Measurements from ENCODE around the gene OR6C70. TPM values are rescaled to one million over a fixed set of nuclear protein-coding genes. Genes with fewer than 3 reads are reported as not detected.

The OR6C70 gene
- total and polyA plus RNA-seq, 2 donors (not counting 3 experiments of a cell fraction or from before 2014, with no cell fraction given): not detected

DNA sequence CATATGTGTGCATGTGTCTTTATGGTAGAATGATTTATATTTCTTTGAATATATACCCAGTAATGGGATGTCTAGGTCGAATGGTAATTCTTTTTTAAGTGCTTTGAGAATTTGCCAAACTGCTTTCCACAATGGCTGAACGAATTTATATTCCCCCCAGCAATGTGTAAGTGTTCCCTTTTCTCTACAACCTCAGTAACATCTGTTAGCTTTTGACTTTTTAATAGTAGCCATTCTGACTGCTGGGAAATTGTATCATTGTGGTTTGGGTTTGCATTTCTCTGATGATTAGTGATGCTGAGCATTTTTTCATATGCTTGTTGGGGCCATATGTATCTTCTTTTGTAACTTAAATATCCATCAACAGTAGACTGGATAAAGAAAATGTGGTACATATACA, 31.7 kb upstream of the OR6C70 start:
- CTCF ChIA-PET: no interaction called here
- Histone ChIP-seq H3K9ac (replicated peaks; ENCODE audit: extremely low read depth, insufficient read depth, low read length) (no peak overlapping the region), H3K27ac (ENCODE audit: insufficient read depth, low read depth, low read length) (no peak overlapping the region), H3K9me1 (replicated peaks; ENCODE audit: control insufficient read depth, extremely low read depth, insufficient read depth, low read length) (no peaks in the 10 kb centered on the region), H3K4me2 (ENCODE audit: insufficient read depth, low read length) (no peak overlapping the region), H3K36me3 (ENCODE audit: control insufficient read depth in 2 of 2, extremely low read depth in 1 of 2, insufficient read depth in 2 of 2, low read length in 2 of 2) (no peaks in the 10 kb centered on the region), H3K79me2 (ENCODE audit: control insufficient read depth, insufficient read depth, low read length) (no peaks in the 10 kb centered on the region), H3K4me1 (ENCODE audit: control insufficient read depth, extremely low read depth, insufficient read depth, low read length) (no peaks in the 10 kb centered on the region), H4K20me1 (replicated peaks; ENCODE audit: control insufficient read depth, extremely low read depth, insufficient read depth, low read length) (no peaks in the 10 kb centered on the region), H3K9me3 (replicated peaks; ENCODE audit: control insufficient read depth, insufficient read depth, low read length) (no peaks in the 10 kb centered on the region), H2AFZ (ENCODE audit: low read depth, low read length) (no peak overlapping the region), H3K4me3 (replicated peaks in 1 of 3; ENCODE audit: insufficient read depth in 1 of 3, low read depth in 1 of 3, low read length in 3 of 3) (no peak overlapping the region), H3K27me3 (ENCODE audit: control insufficient read depth in 2 of 2, insufficient read depth in 2 of 2, low read length in 2 of 2) (no peaks in the 10 kb centered on the region)
- TF ChIP-seq POLR2A (IDR thresholded peaks at IDR 0.05; ENCODE audit: low read depth, low read length): no peak
- no peak for TF ChIP-seq POLR2AphosphoS5 (IDR thresholded peaks at IDR 0.05; ENCODE audit: insufficient read depth, low read depth, low read length)
- TF ChIP-seq FOS (IDR thresholded peaks at IDR 0.05; ENCODE audit: borderline replicate concordance, insufficient read depth, low read length): no peak
- TF ChIP-seq GATA2 (IDR thresholded peaks at IDR 0.05; ENCODE audit: insufficient read depth, insufficient read length, low read depth, low read length): no peak
- TF ChIP-seq EZH2 (IDR thresholded peaks at IDR 0.05; ENCODE audit: borderline replicate concordance, low read depth, low read length, severe bottlenecking): no peak
- TF ChIP-seq JUN (IDR thresholded peaks at IDR 0.05; ENCODE audit: borderline replicate concordance, insufficient read depth, insufficient read length, low read depth): no peak
- TF ChIP-seq, protein P1, sequence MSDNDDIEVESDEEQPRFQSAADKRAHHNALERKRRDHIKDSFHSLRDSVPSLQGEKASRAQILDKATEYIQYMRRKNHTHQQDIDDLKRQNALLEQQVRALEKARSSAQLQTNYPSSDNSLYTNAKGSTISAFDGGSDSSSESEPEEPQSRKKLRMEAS (IDR thresholded peaks at IDR 0.05; ENCODE audit: insufficient read depth, insufficient read length): no peak
- TF ChIP-seq, protein P2, sequence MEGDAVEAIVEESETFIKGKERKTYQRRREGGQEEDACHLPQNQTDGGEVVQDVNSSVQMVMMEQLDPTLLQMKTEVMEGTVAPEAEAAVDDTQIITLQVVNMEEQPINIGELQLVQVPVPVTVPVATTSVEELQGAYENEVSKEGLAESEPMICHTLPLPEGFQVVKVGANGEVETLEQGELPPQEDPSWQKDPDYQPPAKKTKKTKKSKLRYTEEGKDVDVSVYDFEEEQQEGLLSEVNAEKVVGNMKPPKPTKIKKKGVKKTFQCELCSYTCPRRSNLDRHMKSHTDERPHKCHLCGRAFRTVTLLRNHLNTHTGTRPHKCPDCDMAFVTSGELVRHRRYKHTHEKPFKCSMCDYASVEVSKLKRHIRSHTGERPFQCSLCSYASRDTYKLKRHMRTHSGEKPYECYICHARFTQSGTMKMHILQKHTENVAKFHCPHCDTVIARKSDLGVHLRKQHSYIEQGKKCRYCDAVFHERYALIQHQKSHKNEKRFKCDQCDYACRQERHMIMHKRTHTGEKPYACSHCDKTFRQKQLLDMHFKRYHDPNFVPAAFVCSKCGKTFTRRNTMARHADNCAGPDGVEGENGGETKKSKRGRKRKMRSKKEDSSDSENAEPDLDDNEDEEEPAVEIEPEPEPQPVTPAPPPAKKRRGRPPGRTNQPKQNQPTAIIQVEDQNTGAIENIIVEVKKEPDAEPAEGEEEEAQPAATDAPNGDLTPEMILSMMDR (IDR thresholded peaks at IDR 0.05; ENCODE audit: extremely low read depth in 1 of 2, insufficient read depth in 1 of 2, low read depth in 1 of 2, low read length in 2 of 2): no peak
- TF ChIP-seq MYC (IDR thresholded peaks at IDR 0.05; ENCODE audit: low read depth, low read length): no peak
- intact Hi-C loops (cut with micrococcal nuclease): no loop called here
- FAIRE-seq (no peak), DNase-seq (ENCODE audit: low read depth, low spot score) (no peak)
- dilution Hi-C loops (cut with MboI; ENCODE audit: extremely low pct_ligation_motif_present, low sequenced_read_pairs): no loop called here
- POLR2A ChIA-PET: no interaction called here
- no TSS peak for BruUV-seq (replicated peaks)

Measured in endothelial cell of umbilical vein (primary cell).